Measurements from ENCODE around the gene LRRC4C. TPM values are rescaled to one million over a fixed set of nuclear protein-coding genes. Genes with fewer than 3 reads are reported as not detected.

Gene LRRC4C
- total RNA-seq, 1 experiment from 2014 or later, result not detected

- Mint-ChIP-seq H3K36me3 (ENCODE audit: insufficient read depth, unreplicated experiment) (no peaks in the 10 kb centered on the region), H3K27me3 (ENCODE audit: insufficient read depth, unreplicated experiment) (no peaks in the 10 kb centered on the region), H3K4me1 (ENCODE audit: insufficient read depth, unreplicated experiment) (no peaks in the 10 kb centered on the region)
Observed at GRCh38 chr11:40647295-40647694, 812.2 kb downstream of the LRRC4C start.

GRCh38 chr11:40642284-40642683 is 817.2 kb downstream of the LRRC4C start:
- BruUV-seq (replicated peaks), result no TSS peak
- TF ChIP-seq CTCF (IDR thresholded peaks at IDR 0.05; ENCODE audit: unreplicated experiment), result no peak
- ChIA-PET POLR2A (no interaction called here), CTCF (interaction anchor here (0.6 kb wide), 1 partner anchor 780 kb away, joined by 3 read pairs; no protein-coding TSS in a partner anchor)
- Mint-ChIP-seq H3K9me3 (ENCODE audit: unreplicated experiment) (peaks cover 7% of the 10 kb centered on the region), H3K27me3 (ENCODE audit: insufficient read depth, unreplicated experiment) (no peaks in the 10 kb centered on the region), H3K27ac (ENCODE audit: low read depth, unreplicated experiment) (no peak overlapping the region), H3K4me1 (ENCODE audit: insufficient read depth, unreplicated experiment) (no peaks in the 10 kb centered on the region), H3K4me3 (ENCODE audit: unreplicated experiment) (no peak overlapping the region), H3K36me3 (ENCODE audit: insufficient read depth, unreplicated experiment) (no peaks in the 10 kb centered on the region)
- intact Hi-C loops (cut with micrococcal nuclease), result no loop called here
- DNase-seq (ENCODE audit: unreplicated experiment), result no peak

More at GRCh38 chr11:40647295-40647694, 812.2 kb downstream of the LRRC4C start:
- Mint-ChIP-seq H3K27ac (ENCODE audit: low read depth, unreplicated experiment) (no peak overlapping the region), H3K9me3 (ENCODE audit: unreplicated experiment) (peaks cover 19% of the 10 kb centered on the region), H3K4me3 (ENCODE audit: unreplicated experiment) (no peak overlapping the region)
- BruUV-seq (replicated peaks), result no TSS peak
- intact Hi-C loops (cut with micrococcal nuclease), result no loop called here
- CTCF ChIA-PET, result no interaction called here
- POLR2A ChIA-PET, result interaction anchor here (1.1 to 1.6 kb wide), 2 partner anchors 8 to 9 kb away, joined by 4 to 6 read pairs; no protein-coding TSS in a partner anchor
- TF ChIP-seq CTCF (IDR thresholded peaks at IDR 0.05; ENCODE audit: unreplicated experiment), result no peak
- no peak for DNase-seq (ENCODE audit: unreplicated experiment)

GRCh38 chr11:40619654-40620053 is 839.8 kb downstream of the LRRC4C start:
- no TSS peak for BruUV-seq (replicated peaks)
- H3K9me3 Mint-ChIP-seq (ENCODE audit: unreplicated experiment), result no peaks in the 10 kb centered on the region
- DNase-seq (ENCODE audit: unreplicated experiment), result no peak
- no peaks in the 10 kb centered on the region for H3K36me3 Mint-ChIP-seq (ENCODE audit: insufficient read depth, unreplicated experiment)
- H3K27me3 Mint-ChIP-seq (ENCODE audit: insufficient read depth, unreplicated experiment), result no peaks in the 10 kb centered on the region
- H3K27ac Mint-ChIP-seq (ENCODE audit: low read depth, unreplicated experiment), result no peak overlapping the region
- no peak overlapping the region for H3K4me3 Mint-ChIP-seq (ENCODE audit: unreplicated experiment)
- CTCF ChIA-PET, result interaction anchor here (0.6 to 0.7 kb wide), 2 partner anchors 21 to 144 kb away, joined by 3 read pairs; no protein-coding TSS in a partner anchor
- intact Hi-C loops (cut with micrococcal nuclease), result no loop called here
- POLR2A ChIA-PET, result interaction anchor here (0.6 to 0.9 kb wide), 3 partner anchors 20 to 481 kb away, joined by 3 read pairs; no protein-coding TSS in a partner anchor
- no peak for TF ChIP-seq CTCF (IDR thresholded peaks at IDR 0.05; ENCODE audit: unreplicated experiment)
- no peaks in the 10 kb centered on the region for H3K4me1 Mint-ChIP-seq (ENCODE audit: insufficient read depth, unreplicated experiment)

GRCh38 chr11:40606800-40607199 is 852.7 kb downstream of the LRRC4C start:
- no peak overlapping the region for H3K4me3 Mint-ChIP-seq (ENCODE audit: unreplicated experiment)
- H3K27ac Mint-ChIP-seq (ENCODE audit: low read depth, unreplicated experiment), result no peak overlapping the region
- peaks cover 10% of the 10 kb centered on the region for H3K4me1 Mint-ChIP-seq (ENCODE audit: insufficient read depth, unreplicated experiment)
- ChIA-PET POLR2A (no interaction called here), CTCF (no interaction called here)
- DNase-seq (ENCODE audit: unreplicated experiment), result no peak
- intact Hi-C loops (cut with micrococcal nuclease), result no loop called here
- no peak for TF ChIP-seq CTCF (IDR thresholded peaks at IDR 0.05; ENCODE audit: unreplicated experiment)
- BruUV-seq (replicated peaks), result no TSS peak
- peaks cover 38% of the 10 kb centered on the region for H3K9me3 Mint-ChIP-seq (ENCODE audit: unreplicated experiment)
- H3K27me3 Mint-ChIP-seq (ENCODE audit: insufficient read depth, unreplicated experiment), result no peaks in the 10 kb centered on the region
- H3K36me3 Mint-ChIP-seq (ENCODE audit: insufficient read depth, unreplicated experiment), result no peaks in the 10 kb centered on the region

Measured in MCF 10A (cell line).